ENCODE data around the gene ATP6V1E1. TPM values are rescaled to one million over a fixed set of nuclear protein-coding genes. Genes with fewer than 3 reads are reported as not detected.

ATP6V1E1 gene
- polyA plus RNA-seq, 1 of the 3 experiments (the other 2 are of a cell fraction): 140 TPM

GRCh38 chr22:17606496-17606895, 22.1 kb downstream of the ATP6V1E1 start:
- WGBS (ENCODE audit: low lambda C conversion rate): 80% methylated on average over 5 of the region's 5 CpGs

DNA sequence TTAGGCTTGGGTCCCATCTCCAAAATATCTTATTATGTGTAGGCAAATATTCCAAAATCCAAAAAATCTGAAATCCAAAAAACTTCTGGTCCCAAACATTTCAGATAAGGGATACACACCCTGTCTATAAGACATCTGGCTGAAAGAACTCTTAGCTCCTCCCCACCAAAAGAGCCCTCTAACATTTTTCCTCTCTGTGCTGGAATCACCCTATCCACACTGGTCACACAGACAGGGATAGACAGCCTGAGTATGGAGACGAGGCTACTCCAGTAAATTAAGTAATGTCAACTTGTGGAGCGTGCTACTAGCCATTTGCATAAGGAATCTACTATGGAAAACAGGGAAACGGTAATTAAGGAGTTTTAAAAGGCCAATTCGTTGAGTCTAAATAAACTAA, 24.9 kb downstream of the ATP6V1E1 start:
- no peak overlapping the region for H3K4me3 ChIP-seq (ENCODE audit: low read depth in 2 of 2, low read length in 1 of 2)
- ChIA-PET POLR2A (no interaction called here), CTCF (interaction anchor here (0.8 to 1.4 kb wide), 3 partner anchors 11 to 44 kb away, joined by 3 to 5 read pairs (median 3); no protein-coding TSS in a partner anchor)
- TF ChIP-seq FOXJ3 (CRISPR knock-in tag; IDR thresholded peaks at IDR 0.05) (no peak), MXI1 (IDR thresholded peaks at IDR 0.05; ENCODE audit: low read depth, low read length) (no peak), FOXM1 (IDR thresholded peaks at IDR 0.05; ENCODE audit: low read depth) (no peak), GABPA (IDR thresholded peaks at IDR 0.05; ENCODE audit: low read depth) (no peak), EZH2phosphoT487 (IDR thresholded peaks at IDR 0.05; ENCODE audit: borderline replicate concordance, low read depth) (no peak)
- TF ChIP-seq, protein P1, sequence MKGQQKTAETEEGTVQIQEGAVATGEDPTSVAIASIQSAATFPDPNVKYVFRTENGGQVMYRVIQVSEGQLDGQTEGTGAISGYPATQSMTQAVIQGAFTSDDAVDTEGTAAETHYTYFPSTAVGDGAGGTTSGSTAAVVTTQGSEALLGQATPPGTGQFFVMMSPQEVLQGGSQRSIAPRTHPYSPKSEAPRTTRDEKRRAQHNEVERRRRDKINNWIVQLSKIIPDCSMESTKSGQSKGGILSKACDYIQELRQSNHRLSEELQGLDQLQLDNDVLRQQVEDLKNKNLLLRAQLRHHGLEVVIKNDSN (IDR thresholded peaks at IDR 0.05; ENCODE audit: borderline replicate concordance, low read depth): no peak
- no peak for DNase-seq
- no peak overlapping the region for H3K4me2 ChIP-seq
- H2AFZ ChIP-seq (ENCODE audit: low read depth): no peak overlapping the region
- peaks cover 0 to 9% of the 10 kb centered on the region in 2 experiments; a peak in 1 of 4 replicates for H3K4me1 ChIP-seq (ENCODE audit: control insufficient read depth in 1 of 2, insufficient read depth in 2 of 2, low read depth in 1 of 2, low read length in 1 of 2)
- peaks cover 60% of the 10 kb centered on the region for H3K79me2 ChIP-seq (ENCODE audit: insufficient read depth)
- H3K27ac ChIP-seq (ENCODE audit: low read depth in 2 of 2, low read length in 1 of 2): no peak overlapping the region
- no peaks in the 10 kb centered on the region for H3K27me3 ChIP-seq (ENCODE audit: insufficient read depth)
- no peaks in the 10 kb centered on the region for H3K9me2 ChIP-seq
- peaks cover 4% of the 10 kb centered on the region; the same call in 1 of the 2 replicates for H4K20me1 ChIP-seq (ENCODE audit: insufficient read depth)
- WGBS (ENCODE audit: low lambda C conversion rate): 96% methylated on average over 4 of the region's 4 CpGs
- peaks cover 24 to 38% of the 10 kb centered on the region in 2 experiments for H3K36me3 ChIP-seq (replicated peaks in 1 of 2; ENCODE audit: control insufficient read depth in 1 of 2, insufficient read depth in 2 of 2, low read length in 1 of 2)
- H3K9me3 ChIP-seq: no peaks in the 10 kb centered on the region
- H3F3A ChIP-seq (replicated peaks; ENCODE audit: insufficient read depth): no peaks in the 10 kb centered on the region
- H3K9ac ChIP-seq: no peak overlapping the region

More at GRCh38 chr22:17606496-17606895, 22.1 kb downstream of the ATP6V1E1 start:
- peak; percentile 42 for DNase-seq
- Histone ChIP-seq H3K9ac (no peak overlapping the region), H2AFZ (ENCODE audit: low read depth) (no peak overlapping the region), H3K9me2 (no peaks in the 10 kb centered on the region), H3K27ac (ENCODE audit: low read depth in 2 of 2, low read length in 1 of 2) (no peak overlapping the region; a peak in 1 of 4 replicates), H3K4me3 (ENCODE audit: low read depth in 2 of 2, low read length in 1 of 2) (no peak overlapping the region), H3K4me2 (no peak overlapping the region), H4K20me1 (ENCODE audit: insufficient read depth) (peaks cover 4% of the 10 kb centered on the region; the same call in 1 of the 2 replicates), H3K4me1 (ENCODE audit: control insufficient read depth in 1 of 2, insufficient read depth in 2 of 2, low read depth in 1 of 2, low read length in 1 of 2) (peaks cover 0 to 5% of the 10 kb centered on the region in 2 experiments; a peak in 1 of 4 replicates), H3K9me3 (no peaks in the 10 kb centered on the region), H3K79me2 (ENCODE audit: insufficient read depth) (peaks cover 77% of the 10 kb centered on the region), H3K36me3 (replicated peaks in 1 of 2; ENCODE audit: control insufficient read depth in 1 of 2, insufficient read depth in 2 of 2, low read length in 1 of 2) (peaks cover 37 to 43% of the 10 kb centered on the region in 2 experiments), H3F3A (replicated peaks; ENCODE audit: insufficient read depth) (no peaks in the 10 kb centered on the region), H3K27me3 (ENCODE audit: insufficient read depth) (no peaks in the 10 kb centered on the region)
- POLR2A ChIA-PET: interaction anchor here (0.5 kb wide), 1 partner anchor 10 kb away, joined by 3 read pairs; no protein-coding TSS in a partner anchor
- CTCF ChIA-PET: interaction anchor here (0.6 to 2.2 kb wide), 3 partner anchors 48 to 470 kb away, joined by 3 to 12 read pairs (median 3); no protein-coding TSS in a partner anchor
- TF ChIP-seq ELF1 (IDR thresholded peaks at IDR 0.05) (no peak), YY1 (IDR thresholded peaks at IDR 0.05; ENCODE audit: low read depth) (no peak), MXI1 (IDR thresholded peaks at IDR 0.05; ENCODE audit: low read depth, low read length) (peak; percentile 55; the same call in 1 of the 2 replicates)

DNA sequence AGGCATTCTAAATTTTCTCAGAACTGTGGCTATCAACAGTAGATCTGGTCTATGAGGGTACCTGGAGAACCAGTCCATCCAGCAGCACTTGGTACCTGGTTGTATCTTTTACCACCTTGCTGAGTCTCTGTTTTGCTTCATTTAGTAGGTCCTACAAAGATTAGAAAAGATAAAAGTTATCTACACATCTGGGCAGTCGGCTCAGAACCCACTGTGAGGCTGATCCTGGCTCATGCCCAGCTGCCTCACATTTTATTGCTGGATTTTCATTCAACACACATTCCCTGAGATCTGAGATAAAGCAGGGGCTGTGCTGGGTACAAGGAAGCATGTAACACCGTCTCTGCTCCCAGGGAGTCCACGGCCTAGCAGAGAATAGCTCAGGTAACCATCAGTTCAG, 27.5 kb downstream of the ATP6V1E1 start:
- Histone ChIP-seq H3K27me3 (ENCODE audit: insufficient read depth) (no peaks in the 10 kb centered on the region), H2AFZ (ENCODE audit: low read depth) (no peak overlapping the region), H3K4me1 (ENCODE audit: control insufficient read depth in 1 of 2, insufficient read depth in 2 of 2, low read depth in 1 of 2, low read length in 1 of 2) (peaks cover 0 to 4% of the 10 kb centered on the region in 2 experiments; a peak in 1 of 4 replicates), H3K9me2 (no peaks in the 10 kb centered on the region), H3K4me2 (no peak overlapping the region), H3K4me3 (ENCODE audit: low read depth in 2 of 2, low read length in 1 of 2) (no peak overlapping the region), H3K36me3 (replicated peaks in 1 of 2; ENCODE audit: control insufficient read depth in 1 of 2, insufficient read depth in 2 of 2, low read length in 1 of 2) (peaks cover 23 to 46% of the 10 kb centered on the region in 2 experiments), H3F3A (replicated peaks; ENCODE audit: insufficient read depth) (no peaks in the 10 kb centered on the region), H4K20me1 (ENCODE audit: insufficient read depth) (0 out of 2 replicates have a peak, but pooled peaks cover 4% of the 10 kb centered on the region), H3K9me3 (no peaks in the 10 kb centered on the region), H3K9ac (no peak overlapping the region), H3K79me2 (ENCODE audit: insufficient read depth) (peaks cover 44% of the 10 kb centered on the region), H3K27ac (ENCODE audit: low read depth in 2 of 2, low read length in 1 of 2) (peak overlapping the region in 1 of 2 experiments; percentile 29; a peak in 1 of 4 replicates)
- ChIA-PET POLR2A (interaction anchor here (0.6 kb wide), 1 partner anchor 12 kb away, joined by 5 read pairs; no protein-coding TSS in a partner anchor), CTCF (interaction anchor here (1.0 to 1.1 kb wide), 3 partner anchors 42 to 525 kb away, joined by 3 to 7 read pairs (median 3); no protein-coding TSS in a partner anchor)
- DNase-seq: peak; percentile 18
- TF ChIP-seq FOXJ3 (CRISPR knock-in tag; IDR thresholded peaks at IDR 0.05): no peak
- peak; percentile 64 for TF ChIP-seq GATA2 (CRISPR knock-in tag; IDR thresholded peaks at IDR 0.05)
- no peak for TF ChIP-seq TEAD4 (IDR thresholded peaks at IDR 0.05; ENCODE audit: borderline replicate concordance, insufficient read depth)
- TF ChIP-seq SIN3A (IDR thresholded peaks at IDR 0.05; ENCODE audit: borderline replicate concordance, low read depth, low read length): no peak
- WGBS (ENCODE audit: low lambda C conversion rate): 46% methylated on average over 3 of the region's 3 CpGs

All from SK-N-SH (cell line).